IPS-NIHi7 (cell line): ENCODE data around the gene DGLUCY.
"Not testable (repeated sequence)": the region's sequence is repeated elsewhere in the genome, so short reads cannot be mapped to it uniquely, and the experiment has no call there.

ENCODE experiments used
- DNase-seq: peaks from one replicate; pipeline ENCODE4 v3.0.0; 2012; ENCODE audit warnings: mixed read lengths; ENCODE audit errors: extremely low spot score

The DGLUCY gene

GRCh38 chr14:91108941-91109611 is 4.8 kb upstream of the DGLUCY start:
- no peak for DNase-seq

GRCh38 chr14:91111443-91111842 is 2.4 kb upstream of the DGLUCY start:
- no peak for DNase-seq

DNA sequence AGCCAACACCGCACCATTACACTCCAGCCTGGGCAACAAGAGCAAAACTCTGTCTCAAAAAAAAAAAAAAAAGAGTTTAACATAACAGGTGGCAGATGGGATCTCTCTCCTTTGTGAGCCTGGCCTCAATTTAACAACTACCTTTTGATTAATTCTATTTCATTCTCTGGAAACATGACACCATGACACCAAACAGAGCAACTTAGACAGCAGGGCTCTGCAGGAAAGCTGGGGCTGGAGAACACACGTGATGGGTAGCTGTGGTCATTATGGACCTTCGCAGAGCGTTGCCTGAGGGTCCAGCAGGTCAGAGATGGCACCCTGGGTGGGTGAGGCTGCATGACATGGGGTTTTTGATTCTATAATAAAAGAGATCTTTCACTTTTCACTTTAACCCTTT is 1.7 kb upstream of the DGLUCY start:
- no peak for DNase-seq

DNA sequence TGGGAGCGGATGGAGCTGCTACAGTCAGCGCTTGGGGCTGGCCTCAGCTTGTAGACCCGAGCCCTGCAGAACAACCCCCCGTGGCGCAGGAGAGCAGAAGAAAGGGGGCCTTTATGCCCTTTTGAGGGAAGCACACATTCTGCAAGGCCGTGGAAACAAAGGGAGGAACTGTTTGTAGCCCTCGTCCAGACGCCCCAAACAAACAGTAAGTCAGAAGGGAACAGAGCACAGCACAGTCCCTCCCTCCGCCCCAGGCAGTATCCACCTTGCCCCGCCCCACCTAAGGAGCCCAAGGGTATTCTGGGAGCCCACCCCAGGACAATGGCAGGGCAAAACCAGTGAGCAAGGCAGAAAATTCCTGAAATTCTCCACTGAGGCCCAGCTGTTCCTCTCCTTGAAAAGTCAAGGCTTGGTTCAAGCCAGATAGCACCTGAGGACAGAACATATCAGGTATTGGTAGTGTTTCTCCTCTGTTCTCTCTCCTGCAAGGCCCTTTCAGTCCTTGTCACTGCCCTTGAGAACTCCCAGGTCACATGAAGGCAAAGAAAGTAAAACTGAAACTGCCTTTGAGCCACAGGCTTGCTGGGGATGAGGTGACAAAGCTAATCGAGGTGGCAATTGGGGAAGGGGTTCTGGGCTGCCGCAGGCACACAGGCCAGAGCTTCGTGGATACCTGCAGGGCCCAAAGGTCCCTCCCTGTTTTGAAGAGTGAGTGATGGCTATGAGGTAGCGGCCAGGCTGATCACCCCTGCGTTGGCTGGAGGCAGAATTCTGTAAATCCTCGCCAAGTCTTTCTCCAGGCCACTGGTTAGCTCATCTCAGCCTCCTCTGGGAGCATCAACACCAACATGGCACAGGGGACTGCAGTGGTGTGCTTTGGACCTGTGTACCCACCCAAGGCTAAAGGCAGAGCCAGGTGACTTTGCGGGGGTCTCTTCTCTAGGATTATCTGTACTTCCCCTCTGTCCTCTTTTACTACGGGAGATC is 499 bp downstream of the DGLUCY start:
- DNase-seq: peak; percentile 90

DNA sequence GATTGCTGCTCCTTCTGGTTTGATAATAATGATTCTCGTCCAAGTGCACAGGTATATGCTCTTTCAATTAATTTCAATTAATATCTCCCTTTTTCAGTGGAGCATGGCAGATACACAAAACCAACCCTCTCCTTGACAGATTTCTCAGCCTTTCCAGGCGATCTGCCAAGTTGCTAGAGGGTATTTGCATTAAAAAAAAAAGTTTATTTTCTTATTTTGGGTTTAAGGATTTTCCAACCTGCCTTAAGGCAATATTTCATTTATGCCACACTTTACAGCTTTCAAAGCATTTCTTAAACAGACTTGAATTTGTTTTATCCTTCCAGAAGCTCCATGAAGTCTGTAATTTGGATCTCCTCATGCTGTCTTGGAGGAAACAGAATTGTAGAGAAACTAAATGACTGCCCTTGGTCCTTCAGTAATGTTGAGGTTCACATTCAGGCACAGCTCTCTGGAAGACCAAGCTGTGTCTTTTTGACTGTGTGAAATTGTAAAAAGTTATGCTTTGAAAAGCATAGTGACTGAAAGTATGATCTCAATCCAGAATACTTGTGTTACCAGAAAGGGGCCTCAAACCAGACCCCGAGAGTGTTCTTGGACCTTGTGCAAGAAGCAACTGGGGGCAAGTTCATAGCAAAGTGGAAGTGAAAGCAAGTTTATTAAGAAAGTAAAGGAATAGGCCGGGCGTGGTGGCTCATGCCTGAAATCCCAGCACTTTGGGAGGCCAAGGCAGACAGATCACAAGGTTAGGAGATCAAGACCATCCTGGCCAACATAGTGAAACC is 2.3 kb downstream of the DGLUCY start:
- no peak for DNase-seq

- no peak for DNase-seq
Observed at GRCh38 chr14:91116913-91117588, 3.2 kb downstream of the DGLUCY start.

DNA sequence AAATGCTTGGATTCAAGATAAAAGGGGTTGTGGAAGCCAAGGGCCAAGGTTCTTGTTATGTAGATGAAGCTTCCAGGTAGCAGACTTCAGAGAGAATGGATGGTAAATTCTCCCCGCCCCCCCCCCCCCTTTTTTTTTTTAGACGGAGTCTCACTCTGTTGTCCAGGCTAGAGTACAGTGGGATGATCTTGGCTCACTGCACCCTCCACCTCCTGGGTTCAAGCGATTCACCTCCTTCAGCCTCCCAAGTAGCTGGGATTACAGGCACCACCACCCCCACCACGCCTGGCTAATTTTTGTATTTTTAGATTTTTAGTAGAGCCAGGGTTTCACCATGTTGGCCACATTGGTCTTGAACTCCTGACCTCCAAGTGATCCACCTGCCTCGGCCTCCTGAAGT is 4.1 kb downstream of the DGLUCY start:
- DNase-seq: no peak

DNA sequence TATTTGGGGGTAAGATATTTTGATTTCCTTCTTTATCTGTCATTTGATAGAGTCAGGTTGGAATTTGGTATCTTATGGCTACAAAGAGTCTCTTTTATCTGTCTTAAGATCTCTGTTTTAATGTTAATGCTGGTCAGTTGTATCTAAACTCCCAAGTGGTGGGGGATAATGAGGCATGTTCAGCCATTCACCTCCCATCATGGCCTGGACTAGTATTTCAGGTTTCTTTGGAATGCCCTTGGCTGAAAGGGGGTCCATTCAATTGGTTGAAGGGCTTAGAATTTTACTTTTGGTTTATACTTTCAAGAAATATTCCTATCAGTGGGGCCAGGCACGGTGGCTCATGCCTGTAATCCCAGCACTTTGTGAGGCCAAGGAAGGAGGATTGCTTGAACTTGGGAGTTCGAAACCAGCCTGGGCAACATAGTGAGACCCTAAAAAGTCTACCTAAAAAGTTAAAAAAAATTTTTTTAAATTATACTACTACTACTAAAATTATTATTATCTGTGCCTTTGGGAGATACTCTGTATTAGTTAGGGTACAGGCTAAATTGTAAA is 4.7 kb downstream of the DGLUCY start:
- DNase-seq: no peak

DNA sequence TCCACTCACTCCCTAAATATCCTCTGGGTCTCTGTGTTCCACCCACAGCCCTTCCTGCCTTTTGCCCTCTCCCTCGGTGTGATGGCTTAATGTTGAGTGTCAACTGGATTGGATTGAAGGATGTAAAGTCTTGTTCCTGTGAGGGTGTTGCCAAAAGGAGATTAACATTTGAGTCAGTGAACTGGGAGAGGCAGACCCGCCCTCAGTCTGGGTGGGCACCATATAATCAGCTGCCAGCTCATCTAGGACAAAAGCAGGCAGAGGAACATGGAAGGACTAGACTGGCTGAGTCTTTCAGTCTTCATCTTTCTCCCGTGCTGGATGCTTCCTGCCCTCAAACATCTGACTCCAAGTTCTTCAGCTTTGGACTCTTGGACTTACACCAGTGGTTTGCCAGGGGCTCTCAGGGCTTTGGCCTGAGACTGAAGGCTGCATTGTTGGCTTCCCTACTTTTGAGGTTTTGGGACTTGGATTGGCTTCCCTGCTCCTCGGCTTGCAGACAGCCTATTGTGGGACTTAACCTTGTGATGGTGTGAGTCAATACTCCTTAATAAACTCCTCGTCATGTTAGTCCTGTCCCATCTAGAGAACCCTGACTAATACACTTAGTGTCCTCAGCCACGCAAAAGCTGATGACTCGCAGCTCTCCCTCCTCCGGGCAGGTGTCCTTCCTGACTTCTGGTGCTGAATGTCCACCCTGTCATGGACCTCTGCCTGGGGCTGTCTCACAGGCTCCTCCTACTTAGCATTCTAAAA is 5.9 kb downstream of the DGLUCY start:
- no peak for DNase-seq

- no peak for DNase-seq
Observed at GRCh38 chr14:91123201-91123600, 9.3 kb downstream of the DGLUCY start.

GRCh38 chr14:91124406-91125270 is 10.8 kb downstream of the DGLUCY start:
- not testable (repeated sequence) for DNase-seq

DNA sequence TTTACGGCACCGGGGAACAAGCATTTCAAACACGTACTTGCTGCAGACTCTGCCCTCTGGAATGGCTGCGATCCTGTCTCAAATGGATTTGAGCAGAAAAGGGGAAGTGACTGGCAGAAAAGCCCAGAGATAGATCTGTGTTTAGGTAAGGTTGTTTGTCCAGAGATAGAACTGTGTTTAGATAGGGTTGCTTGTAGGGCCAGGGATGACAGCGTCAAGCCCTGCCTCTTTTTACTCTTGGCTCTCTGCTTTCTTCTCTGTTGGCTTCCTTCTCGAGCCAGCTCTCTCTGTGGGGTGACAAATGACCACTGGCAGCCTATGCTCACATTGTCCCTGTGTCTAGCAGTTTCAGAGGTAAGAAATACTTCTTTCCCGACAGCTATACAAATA is 11.4 kb downstream of the DGLUCY start:
- no peak for DNase-seq

- no peak for DNase-seq
Observed at GRCh38 chr14:91125801-91126200, 11.9 kb downstream of the DGLUCY start.

DNA sequence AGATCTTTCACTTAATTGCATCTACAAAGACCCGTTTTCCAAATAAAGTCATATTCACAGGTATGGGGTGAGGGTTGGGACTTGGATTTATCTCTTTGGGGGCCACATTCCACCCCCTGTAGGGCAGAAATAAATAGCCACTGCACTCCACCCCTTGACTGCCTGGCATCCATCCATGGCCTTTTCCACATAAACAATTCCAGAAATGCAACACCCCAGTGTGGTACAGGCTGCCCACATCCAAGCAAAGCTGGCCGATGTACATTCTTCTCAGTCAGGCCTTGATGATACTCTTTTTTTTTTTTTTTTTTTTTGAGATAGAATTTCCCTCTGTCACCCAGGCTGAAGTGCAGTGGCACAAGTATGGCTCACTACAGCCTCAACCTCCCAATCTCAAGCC is 12.9 kb downstream of the DGLUCY start:
- no peak for DNase-seq

DNA sequence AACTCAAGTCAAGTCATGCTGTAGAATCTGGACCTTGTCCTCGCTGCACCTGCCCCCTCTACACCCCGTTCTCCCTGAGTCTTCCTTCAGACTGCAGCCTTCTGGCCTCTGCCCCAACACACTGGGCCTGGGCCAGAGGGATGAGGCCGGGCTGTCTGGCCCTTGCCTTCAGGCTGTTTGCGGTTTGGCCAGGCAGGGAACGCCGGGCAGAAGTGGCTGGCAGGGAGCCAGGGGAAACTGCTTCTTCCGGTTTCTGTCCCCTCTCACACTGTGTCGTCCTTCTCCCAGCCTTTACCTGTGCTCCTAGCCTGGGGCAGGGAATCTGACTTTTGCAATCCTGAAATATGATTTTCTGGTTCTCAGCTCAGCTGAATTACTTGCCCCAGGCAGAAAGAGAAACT is 13.5 kb downstream of the DGLUCY start:
- DNase-seq: no peak

DNA sequence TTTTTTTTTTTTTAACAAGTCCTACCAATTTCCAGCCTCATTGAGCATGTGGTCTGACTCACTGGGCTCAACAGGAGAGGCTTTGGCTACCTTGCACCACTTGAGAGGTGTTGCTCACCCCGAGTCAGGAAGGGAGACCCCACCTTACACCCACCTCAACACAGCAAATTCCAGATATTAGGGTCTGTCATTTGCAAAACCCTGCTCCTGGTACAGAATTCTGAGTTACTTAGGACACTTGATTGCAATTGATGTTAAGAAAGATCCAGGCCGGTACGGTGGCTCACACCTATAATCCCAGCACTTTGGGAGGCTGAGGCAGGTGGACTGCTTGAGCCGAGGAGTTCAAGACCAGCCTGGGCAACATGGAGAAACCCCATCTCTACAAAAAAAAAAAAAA is 14.1 kb downstream of the DGLUCY start:
- no peak for DNase-seq

DNA sequence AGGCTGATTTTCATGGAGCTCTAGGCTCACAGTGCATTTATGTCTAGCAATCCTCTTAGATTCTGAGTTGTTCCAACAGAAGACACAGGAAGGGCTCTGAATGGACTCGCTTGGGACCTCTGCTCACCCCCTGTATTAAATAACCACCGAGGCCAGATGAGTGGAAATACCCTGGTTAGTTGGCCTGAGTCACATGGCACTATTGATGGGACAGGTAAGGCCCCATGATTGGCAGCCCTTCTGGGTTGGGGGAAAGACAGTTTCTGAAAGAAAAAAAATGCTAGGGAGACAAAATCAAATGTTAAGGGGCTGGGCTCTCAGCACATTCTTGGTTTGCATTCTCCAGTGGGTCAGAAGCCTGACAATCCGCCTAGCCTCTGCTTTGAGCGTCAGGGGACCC is 14.8 kb downstream of the DGLUCY start:
- no peak for DNase-seq

DNA sequence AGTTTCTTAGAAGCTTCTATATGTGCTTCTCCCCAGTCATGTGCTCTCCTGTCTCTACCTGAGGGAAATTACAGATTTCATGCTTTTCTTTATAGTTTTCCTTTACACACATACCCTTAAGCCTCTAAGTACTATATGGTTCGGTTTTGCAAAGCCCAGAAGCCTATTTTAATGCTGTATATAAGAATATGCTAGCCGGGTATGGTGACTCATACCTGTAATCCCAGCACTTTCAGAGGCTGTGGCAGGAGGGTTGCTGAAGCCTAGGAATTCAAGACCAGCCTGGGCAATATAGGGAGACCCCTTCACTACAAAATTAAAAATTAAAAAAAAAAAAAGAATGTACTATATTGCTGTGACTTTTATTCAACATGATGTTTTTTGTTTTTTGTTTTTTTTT is 15.4 kb downstream of the DGLUCY start:
- DNase-seq: no peak

GRCh38 chr14:91135039-91135438 is 21.2 kb downstream of the DGLUCY start:
- DNase-seq: no peak
